HL-60/S4 treated with phorbol 12-myristate 13-acetate at 8.2 ng/mL for 4 days and 3 days (cell line): ENCODE results near the gene GOLT1B.
"Not testable (repeated sequence)": the region's sequence is repeated elsewhere in the genome, so short reads cannot be mapped to it uniquely, and the experiment has no call there.

Experiments
- in situ Hi-C: fragments of 300-500 bp; cut with MboI; formaldehyde crosslinking; loops from 2 replicates; pipeline ENCODE4 v1.15.0; 2022; ENCODE audit warnings: low sequenced_read_pairs

Gene GOLT1B, protein sequence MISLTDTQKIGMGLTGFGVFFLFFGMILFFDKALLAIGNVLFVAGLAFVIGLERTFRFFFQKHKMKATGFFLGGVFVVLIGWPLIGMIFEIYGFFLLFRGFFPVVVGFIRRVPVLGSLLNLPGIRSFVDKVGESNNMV

DNA sequence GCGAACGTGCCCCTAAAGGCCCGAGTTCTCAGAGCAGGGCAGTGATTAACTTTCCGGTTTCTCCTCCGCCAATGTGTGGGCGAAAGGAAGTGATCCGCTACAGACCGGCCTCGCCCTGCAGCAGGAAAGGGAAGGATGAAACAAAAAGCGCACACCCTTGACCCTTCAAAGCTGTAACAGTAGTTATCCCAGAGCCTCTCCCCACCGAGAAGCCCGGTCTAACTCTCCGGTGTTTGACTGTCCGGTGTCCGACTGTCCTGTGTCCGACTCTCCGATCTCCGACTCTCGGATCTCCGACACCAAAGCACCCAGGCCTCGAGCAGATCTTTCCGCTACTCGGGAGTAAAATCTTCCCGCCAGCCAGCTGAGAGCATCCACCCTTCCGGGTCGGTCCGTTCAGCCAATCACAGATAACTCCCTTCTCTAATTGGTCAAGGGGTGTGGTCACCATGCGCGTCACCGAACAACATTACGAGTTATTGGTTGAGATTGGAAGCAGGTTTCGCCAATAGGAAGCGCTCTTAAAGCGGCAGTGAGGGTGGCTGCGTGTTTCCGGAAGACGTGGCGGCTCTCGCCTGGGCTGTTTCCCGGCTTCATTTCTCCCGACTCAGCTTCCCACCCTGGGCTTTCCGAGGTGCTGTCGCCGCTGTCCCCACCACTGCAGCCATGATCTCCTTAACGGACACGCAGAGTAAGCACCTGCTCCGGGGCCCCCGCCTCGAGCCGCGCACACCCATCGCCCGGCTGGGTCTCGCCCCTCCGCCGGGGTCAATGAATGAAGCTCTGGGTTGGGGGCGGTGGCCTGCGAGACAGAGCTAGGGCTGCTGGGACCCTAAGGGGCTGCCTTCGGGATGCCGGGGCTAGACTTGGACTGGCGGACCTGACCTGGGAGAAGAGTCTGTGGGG lies at the start of gene GOLT1B, which contains the start of gene RECQL:
TSS of gene GOLT1B (plus strand) at position 532 of the 906 bp plus-strand sequence. CDS start at position 667, 135 bp downstream.
TSS of gene RECQL (minus strand) at position 378 of the 906 bp plus-strand sequence. CDS start 2,065 bp downstream, outside the sequence.
- in situ Hi-C loops = no loop called here

DNA sequence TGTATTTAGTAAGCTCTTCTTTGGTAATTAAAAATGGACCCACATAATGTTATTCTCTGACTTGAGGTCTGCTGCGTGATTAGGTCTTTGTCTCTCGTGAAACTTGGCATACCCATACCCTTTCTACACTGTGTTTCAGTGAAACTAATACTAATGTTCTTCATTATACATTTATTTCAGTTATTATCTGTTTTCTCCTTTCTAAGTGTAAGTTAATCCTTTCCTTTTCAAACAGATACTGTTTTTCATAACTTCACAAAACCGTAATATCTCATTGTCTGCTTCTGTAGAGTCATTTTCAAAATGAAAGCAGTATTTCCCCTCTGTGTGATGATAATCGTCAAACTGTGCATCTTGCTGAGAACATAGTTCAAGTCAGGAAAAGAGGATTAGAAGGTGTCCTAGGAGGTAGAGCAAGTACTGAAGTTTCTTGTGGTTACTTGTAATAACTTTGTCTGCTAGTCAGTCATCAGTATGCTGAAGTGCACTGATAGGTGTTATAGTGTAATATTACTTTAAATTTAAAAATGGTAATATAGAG lies 48.2 kb upstream of the GOLT1B start:
- in situ Hi-C loops = no loop called here

DNA sequence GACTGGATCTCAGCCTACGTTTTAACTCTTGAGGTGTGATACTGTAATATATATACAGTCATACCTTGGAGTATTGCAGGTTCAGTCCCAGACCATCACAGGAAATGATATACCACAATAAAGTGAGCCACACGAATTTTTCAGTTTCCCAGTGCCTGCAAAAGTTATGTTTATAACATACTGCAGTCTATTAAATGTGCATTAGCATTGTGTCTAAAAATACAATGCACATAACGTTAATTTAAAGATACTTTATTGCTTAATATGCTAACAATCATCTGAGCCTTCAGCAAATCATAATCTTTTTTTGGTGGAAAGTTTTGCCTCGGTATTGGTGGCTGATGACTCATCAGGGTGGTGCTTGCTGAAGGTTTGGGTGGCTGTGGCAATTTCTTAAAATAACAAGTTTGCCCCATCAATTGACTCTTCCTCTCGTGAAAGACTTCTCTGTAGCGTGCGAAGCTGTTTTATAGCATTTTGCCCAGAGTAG lies 45.3 kb upstream of the GOLT1B start:
- in situ Hi-C loops = no loop called here

DNA sequence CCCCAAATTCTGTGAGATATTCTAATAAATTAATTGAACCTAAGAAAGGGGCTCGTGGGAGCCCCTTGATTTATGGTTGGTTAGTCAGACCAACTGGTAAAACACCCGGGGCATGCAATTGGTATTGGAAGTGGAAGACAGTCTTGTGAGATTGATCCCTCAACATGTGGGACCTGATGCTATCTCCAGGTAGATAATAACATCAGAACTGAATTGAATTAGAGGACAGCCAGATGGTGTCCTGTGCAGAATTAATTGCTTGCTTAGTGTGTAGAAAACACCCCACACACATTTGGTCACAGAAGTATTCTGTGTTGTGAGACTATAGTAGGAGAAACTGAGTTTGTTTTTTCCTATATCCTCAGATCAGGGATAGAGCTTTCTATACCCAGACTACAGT lies 42.1 kb upstream of the GOLT1B start:
- in situ Hi-C loops = no loop called here

DNA sequence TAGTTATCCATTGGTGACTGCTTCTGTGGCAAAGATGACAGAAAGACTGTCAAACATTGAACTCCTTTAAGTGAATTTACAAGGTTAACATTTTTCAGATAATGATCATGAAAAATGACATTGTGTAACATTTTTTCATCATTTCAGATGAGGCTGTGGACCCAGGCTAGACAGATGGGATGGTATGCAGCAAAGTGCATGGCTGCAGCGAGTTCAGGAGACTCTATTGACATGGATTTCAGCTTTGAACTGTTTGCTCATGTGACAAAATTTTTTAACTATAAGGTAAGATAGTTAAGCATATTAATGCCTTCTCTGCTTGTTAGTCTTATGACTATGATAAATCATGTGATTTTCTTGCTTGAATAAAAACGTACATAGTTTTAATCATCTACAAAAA lies 34.3 kb upstream of the GOLT1B start:
- in situ Hi-C loops = not testable (repeated sequence)

DNA sequence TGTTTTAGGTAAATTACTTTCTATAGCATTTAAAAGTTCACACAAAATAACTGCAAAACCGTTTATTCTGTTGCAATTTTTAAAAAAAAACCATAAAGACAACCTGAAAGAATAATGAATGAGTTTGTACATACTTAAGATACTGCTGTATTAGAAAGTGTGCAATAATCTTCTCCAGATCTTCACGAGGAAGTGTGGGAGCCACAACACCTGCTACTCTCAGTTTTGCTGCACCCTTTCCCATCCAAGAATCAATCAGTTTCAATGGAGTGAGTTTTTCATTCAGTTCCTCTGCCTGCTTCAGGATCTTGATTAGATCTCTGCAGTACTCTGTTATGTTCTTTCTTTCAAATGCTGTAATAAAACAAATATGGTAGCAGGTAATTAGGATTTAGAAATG lies 30.3 kb upstream of the GOLT1B start:
- in situ Hi-C loops = no loop called here

DNA sequence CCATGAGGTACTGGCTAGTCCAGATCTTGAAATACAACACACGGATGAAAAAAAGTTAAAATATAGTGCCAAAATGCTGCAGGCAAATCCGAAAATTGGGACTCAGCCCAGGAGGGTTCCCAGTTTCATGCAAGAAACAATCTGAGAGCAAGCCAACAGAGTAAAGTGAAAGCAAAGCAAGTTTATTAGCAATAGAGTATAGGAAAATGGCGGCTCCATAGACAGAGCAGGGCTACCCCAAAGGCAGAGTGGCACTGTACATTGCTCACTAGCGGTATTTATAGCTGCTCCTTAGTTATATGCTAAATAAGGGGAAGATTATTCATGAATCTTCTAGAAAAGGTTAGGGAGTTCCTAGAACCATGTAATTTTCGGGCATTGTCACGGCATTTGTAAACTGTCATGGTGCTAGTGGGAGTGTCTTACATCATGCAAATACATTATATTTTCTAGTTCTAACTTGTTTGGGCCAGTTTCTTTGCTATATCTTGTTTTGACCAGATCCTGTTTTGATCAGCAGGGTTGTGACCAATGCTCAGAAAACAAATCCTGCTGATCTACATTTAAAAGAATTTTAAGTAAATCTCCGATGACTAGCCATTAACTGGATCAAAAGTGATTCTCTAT lies 29.3 kb upstream of the GOLT1B start:
- in situ Hi-C loops = no loop called here

DNA sequence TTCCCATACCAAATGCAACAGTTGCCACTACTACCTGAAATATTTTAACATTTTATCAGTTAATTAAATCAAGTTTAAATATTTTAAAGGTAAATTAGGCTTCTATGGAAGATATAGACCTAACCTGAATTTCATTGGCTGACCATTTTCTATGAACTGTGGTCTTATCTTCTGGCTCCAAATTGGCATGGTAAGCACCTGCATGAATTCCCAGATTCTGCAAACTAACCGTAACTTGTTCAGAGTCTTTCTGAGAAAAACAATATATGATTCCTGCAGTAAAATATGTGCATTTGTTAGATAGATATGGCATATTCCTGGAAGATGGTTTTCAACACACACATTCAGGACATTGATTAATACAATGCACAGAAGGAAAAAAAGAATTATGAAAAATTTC lies 26.0 kb upstream of the GOLT1B start:
- in situ Hi-C loops = no loop called here

DNA sequence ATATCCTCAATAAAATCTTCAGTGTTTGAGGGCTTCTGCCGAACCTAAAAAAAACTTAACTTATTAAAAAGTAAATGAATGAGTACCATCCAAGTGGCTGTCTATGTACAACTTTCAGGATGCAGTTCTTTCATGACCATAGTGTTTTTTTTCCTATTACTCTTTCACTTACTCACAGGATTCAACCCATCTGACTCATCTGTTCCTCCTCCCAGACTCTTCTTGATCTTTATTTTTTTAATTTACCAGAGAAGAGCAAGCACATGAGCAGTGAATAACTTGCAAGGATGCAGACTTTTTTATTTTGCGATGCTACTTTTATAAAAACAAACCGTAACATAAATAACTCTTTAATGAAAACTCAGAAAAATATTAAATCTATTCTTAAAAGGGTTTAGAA lies 24.6 kb upstream of the GOLT1B start:
- in situ Hi-C loops = no loop called here

DNA sequence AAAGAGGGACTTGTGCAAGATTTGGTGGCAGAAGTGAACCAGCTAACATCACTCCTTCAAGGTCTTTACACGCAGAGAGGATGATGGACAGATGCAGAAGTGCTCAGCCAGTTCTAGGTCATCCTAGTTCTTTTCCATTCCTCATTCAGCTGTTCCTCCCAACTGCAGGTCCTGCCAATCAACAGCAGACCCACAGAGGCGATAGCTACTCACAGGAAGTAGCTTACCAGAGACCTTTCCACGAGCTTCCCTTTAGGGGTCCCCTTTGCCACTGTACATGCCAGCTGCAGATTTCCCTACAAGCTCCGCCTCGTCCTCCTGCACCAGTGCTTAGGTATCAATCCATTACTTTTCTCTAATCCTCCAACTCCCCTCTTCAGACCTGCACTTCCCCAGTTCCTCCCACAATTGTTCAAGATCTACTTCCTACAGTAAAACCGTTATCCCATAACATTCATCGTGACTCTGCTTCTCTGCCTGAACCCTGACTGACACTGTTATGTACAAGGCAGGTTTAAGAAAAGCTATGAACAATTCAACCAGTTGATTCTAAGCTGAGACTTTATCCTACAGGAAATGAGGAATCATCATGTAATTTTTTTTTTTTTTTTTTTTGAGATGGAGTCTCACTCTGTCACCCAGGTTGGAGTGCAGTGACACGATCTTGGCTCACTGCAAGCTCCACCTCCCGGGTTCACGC lies 22.7 kb upstream of the GOLT1B start:
- in situ Hi-C loops = no loop called here

DNA sequence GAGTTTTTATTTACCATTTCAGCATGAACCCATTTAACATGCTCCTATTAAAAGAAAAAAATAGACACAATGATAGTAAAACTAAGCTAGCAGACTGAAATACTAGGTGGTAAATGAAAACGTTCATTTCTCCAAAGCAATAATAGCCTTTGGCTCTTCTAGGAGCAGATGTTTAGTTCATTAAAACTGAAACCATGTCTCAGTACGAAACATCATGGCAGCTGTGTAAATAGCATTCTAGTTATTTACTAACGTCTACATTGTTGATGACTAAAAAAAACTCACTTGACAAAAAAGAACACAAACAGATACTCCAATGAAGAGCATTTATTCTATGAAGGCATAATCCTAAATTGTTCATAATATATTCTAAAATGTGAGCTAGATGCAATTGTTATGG lies 18.1 kb upstream of the GOLT1B start:
- in situ Hi-C loops = no loop called here

DNA sequence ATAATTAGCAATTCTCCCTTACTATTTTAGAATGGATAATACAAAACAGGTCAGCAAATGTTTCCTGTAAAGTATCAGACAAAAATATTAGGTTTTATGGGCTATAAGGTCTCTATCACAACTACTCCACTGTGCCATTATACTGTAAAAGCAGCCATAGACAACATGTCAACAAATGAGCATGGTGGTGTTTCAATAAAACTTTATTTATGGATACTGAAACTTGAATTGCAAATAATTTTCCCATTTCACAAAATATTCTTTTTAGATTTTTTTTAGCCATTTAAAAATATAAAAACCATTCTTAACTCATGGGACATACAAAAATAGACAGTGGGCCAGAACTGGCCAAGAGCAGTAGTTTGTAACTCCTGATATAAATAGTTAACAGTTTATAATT lies 15.6 kb upstream of the GOLT1B start:
- in situ Hi-C loops = no loop called here

DNA sequence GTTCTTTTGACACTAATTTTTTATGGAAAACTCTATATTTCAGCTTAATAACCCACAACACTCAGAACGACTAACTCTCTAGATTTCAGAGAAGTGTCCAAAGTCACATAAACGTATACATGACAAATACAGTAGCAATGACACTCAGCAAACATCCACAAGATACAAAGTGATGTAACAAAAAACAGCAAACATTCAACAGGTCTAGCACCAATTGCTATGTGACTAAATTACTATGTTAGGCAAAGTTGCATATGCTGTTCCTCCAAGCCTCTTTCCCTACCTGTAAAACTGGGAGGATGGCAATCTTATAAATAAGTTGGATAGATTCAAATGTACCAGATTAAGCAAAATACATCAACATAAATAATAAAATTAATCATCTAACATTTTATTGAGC lies 1.8 kb upstream of the GOLT1B start:
- in situ Hi-C loops = no loop called here

DNA sequence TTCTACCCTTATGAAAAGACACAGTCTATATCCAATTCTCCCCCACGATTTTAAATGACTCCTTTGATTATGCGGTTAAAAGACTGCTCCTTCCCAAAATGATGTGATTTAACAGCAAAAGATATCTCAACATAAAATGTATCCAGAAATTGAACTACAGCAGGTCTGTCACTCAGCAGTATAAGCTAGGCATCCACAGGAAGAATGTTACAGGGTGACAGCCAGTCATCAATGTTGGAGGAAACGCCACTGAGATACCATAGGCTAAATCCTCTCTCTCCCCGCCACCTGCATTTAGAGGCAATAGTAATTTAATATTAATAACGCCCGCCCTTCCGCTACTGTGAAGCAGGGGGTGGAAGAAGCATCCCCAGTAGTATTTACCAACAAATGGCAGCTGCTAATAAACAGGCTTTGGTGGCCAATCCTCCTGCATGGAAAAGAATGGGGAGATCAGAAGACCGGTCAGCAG lies 767 bp upstream of the GOLT1B start:
- in situ Hi-C loops = no loop called here

DNA sequence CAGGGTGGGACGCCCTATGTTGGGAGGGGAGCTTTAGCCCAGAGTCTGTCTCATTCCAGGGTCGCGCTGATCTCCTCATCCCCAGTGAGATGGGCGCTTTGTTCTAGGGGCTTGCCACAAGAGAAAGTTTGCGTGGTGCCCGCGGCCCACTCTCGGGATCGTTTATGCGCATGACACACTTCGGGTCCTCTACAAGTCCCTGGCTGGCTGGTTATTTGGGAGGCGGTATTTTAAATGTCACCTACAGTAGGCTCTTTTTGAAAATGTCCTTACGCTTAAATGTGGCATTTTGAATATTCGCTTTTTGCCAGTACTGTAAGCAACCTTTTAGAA lies 541 bp downstream of the GOLT1B start:
- in situ Hi-C loops = no loop called here

DNA sequence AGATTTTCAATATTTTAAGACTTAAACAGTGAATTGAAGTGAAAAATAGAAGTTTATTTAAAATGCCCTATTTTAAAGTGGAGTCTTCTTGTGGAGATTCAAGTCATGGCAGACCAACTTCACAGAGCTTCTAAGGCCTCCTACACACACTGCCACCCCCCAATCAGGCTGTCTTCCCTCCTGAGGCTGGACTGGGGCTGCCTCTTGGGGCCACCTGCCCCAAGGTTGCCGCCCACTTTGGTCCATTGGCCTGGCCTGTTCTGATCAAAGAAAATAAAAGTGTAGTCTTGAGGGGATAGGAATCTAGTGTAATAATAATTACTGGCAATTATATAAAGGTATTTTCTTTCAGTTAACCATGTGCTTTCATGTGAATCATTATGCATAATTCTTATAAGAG lies 1.3 kb downstream of the GOLT1B start:
- in situ Hi-C loops = no loop called here

DNA sequence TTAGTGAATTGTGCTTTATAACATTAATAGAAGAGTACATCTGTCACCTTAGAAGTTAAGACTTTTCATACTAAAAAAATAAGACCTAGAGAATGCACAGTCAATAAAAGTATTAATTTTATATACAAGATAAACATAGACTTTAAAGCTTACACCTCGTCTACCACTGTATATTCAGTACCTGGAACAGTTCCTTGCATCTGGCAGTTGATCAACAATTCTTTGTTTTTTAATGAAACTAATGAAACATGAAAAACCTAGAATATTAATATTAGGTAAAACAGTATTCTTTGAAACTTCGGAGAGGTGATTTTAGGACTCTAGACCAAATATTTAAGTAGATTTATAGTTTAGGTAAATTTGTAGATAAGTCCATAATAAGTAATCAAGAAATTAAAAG lies 4.3 kb downstream of the GOLT1B start:
- in situ Hi-C loops = no loop called here

DNA sequence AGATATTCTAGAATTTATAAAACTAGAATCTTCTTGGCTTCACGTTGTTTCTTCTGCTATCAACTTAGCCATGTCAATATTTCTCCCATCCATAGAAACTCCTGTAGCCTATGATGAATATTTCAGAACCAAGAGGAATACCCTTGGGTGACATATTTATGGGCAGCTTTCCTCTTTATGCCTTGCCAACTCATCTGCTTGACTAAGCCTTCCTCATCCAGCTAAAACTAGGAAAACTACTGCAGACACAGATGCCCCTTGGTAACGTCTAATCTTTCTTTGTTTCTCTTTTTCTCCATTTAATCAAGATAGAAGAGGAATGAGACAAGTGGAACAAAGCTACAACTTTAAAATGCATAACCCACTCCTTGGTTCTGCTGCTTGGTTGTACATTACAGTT lies 6.3 kb downstream of the GOLT1B start:
- in situ Hi-C loops = no loop called here

DNA sequence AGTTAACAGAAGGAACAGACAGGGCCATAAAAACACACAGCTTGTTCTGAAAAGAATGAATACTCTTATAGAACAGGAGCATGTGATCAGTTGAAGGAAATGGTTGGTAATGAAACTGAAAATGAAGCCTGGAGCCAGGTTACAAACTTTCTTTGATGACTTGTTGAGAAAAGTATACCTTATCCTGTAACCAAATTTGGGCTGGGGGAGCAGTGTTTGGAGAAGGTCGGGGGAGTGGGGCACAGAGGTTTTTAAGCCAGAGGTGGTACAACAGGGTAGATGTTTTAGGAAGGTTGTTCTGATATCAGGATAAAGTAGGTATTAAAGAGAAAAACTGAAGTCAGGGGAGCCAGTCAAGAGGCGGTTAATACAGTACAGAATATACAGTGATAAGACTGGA lies 8.2 kb downstream of the GOLT1B start:
- in situ Hi-C loops = no loop called here

DNA sequence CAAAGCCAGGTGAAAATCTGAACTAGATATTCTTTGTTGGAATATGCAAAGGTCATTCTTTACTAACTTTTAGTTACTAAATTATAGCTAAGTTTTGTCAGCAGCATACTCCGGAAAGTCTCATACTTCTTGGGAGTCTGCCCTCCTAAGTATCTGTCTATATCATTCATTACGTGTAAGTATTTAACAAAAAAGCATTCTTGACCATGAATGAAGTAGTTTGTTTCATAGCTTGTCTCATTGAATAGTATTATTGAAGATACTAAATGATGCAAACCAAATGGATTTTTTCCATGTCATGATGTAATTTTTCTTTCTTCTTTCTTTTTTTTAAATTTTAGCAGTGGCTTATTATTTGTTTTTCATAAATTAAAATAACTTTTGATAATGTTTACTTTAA lies 14.7 kb downstream of the GOLT1B start:
- in situ Hi-C loops = no loop called here

DNA sequence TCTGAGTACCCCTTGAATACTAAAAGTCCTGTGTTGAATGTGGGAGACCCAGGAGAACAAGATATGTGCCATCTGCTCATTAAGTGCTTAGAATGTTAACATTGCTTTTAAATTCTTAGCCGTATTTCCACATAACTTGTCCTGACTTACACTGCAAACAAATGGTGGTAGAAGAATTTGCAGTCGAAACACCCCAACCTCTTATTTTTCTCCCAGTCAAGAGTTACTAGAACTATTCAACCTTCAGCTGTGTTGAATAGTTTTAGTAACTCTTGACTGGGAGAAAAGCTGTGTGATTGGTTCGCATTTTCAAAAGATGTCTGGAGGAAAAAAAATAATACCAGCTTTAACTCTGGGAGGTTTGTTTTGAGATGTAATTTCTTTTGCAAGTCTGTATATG lies 16.9 kb downstream of the GOLT1B start:
- in situ Hi-C loops = no loop called here
